ENCODE results near the gene VPS36. TPM values are rescaled to one million over a fixed set of nuclear protein-coding genes. Genes with fewer than 3 reads are reported as not detected.
"Not testable (repeated sequence)": the region's sequence is repeated elsewhere in the genome, so short reads cannot be mapped to it uniquely, and the experiment has no call there.

VPS36 gene
- total RNA-seq, 2 donors from 2014 or later: 24.0 to 37.6 TPM

GRCh38 chr13:52408071-52408658, 42.3 kb downstream of the VPS36 start:
- not testable (repeated sequence) for H3K4me3 Mint-ChIP-seq; ATAC-seq (replicated peaks); H3K27ac Mint-ChIP-seq; H3K27me3 Mint-ChIP-seq; H3K9me3 Mint-ChIP-seq; H3K4me1 Mint-ChIP-seq
- peaks cover 25% of the 10 kb centered on the region for H3K36me3 Mint-ChIP-seq (ENCODE audit: low read depth)

GRCh38 chr13:52407436-52407835, 43.0 kb downstream of the VPS36 start:
- not testable (repeated sequence) for H3K4me3 Mint-ChIP-seq; H3K27ac Mint-ChIP-seq; H3K9me3 Mint-ChIP-seq; H3K4me1 Mint-ChIP-seq; ATAC-seq (replicated peaks)
- Mint-ChIP-seq H3K27me3 (peaks cover 12% of the 10 kb centered on the region), H3K36me3 (ENCODE audit: low read depth) (peaks cover 18% of the 10 kb centered on the region)

- H3K27ac Mint-ChIP-seq: no peak overlapping the region
- H3K9me3 Mint-ChIP-seq: no peaks in the 10 kb centered on the region
- H3K4me1 Mint-ChIP-seq: peaks cover under 1% of the 10 kb centered on the region
Measured at GRCh38 chr13:52406629-52407028, 43.8 kb downstream of the VPS36 start.

GRCh38 chr13:52405767-52406494, 44.5 kb downstream of the VPS36 start, which contains the start of gene THSD1:
Gene THSD1 (minus strand): TSS chr13:52406172. CDS start chr13:52402600, 3,572 bp downstream.
- peaks cover 12% of the 10 kb centered on the region for H3K27me3 Mint-ChIP-seq
- peak within 1 kb of the TSS; percentile 62 for H3K4me3 Mint-ChIP-seq
- peak; percentile 52 for ATAC-seq (replicated peaks)
- no peaks in the 10 kb centered on the region for H3K9me3 Mint-ChIP-seq
- no peak within 1 kb of the TSS for H3K27ac Mint-ChIP-seq
- no peaks in the 10 kb centered on the region for H3K4me1 Mint-ChIP-seq
- peaks cover 5% of the 10 kb centered on the region for H3K36me3 Mint-ChIP-seq (ENCODE audit: low read depth)

More at GRCh38 chr13:52406629-52407028, 43.8 kb downstream of the VPS36 start:
- H3K27me3 Mint-ChIP-seq: peaks cover 12% of the 10 kb centered on the region
- H3K4me3 Mint-ChIP-seq: peak overlapping the region; percentile 62
- H3K36me3 Mint-ChIP-seq (ENCODE audit: low read depth): peaks cover 10% of the 10 kb centered on the region
- no peak for ATAC-seq (replicated peaks)

GRCh38 chr13:52405369-52405766, 45.1 kb downstream of the VPS36 start:
- peaks cover 12% of the 10 kb centered on the region for H3K27me3 Mint-ChIP-seq
- no peaks in the 10 kb centered on the region for H3K9me3 Mint-ChIP-seq
- no peak overlapping the region for H3K27ac Mint-ChIP-seq
- H3K4me1 Mint-ChIP-seq: no peaks in the 10 kb centered on the region
- ATAC-seq (replicated peaks): no peak
- H3K4me3 Mint-ChIP-seq: peak overlapping the region; percentile 62
- H3K36me3 Mint-ChIP-seq (ENCODE audit: low read depth): no peaks in the 10 kb centered on the region

- Mint-ChIP-seq H3K27ac (no peak overlapping the region), H3K4me3 (no peak overlapping the region), H3K4me1 (no peaks in the 10 kb centered on the region), H3K27me3 (peaks cover 24% of the 10 kb centered on the region), H3K9me3 (no peaks in the 10 kb centered on the region), H3K36me3 (ENCODE audit: low read depth) (no peaks in the 10 kb centered on the region)
- ATAC-seq (replicated peaks): no peak
Measured at GRCh38 chr13:52399708-52400107, 50.7 kb downstream of the VPS36 start.

- no peak for ATAC-seq (replicated peaks)
- no peak overlapping the region for H3K27ac Mint-ChIP-seq
- no peak overlapping the region for H3K4me3 Mint-ChIP-seq
- H3K9me3 Mint-ChIP-seq: no peaks in the 10 kb centered on the region
- H3K36me3 Mint-ChIP-seq (ENCODE audit: low read depth): no peaks in the 10 kb centered on the region
- no peaks in the 10 kb centered on the region for H3K4me1 Mint-ChIP-seq
- peaks cover 22% of the 10 kb centered on the region for H3K27me3 Mint-ChIP-seq
Measured at GRCh38 chr13:52399046-52399445, 51.4 kb downstream of the VPS36 start.

- peaks cover 18% of the 10 kb centered on the region for H3K27me3 Mint-ChIP-seq
- H3K9me3 Mint-ChIP-seq: no peaks in the 10 kb centered on the region
- no peaks in the 10 kb centered on the region for H3K4me1 Mint-ChIP-seq
- no peak for ATAC-seq (replicated peaks)
- no peak overlapping the region for H3K27ac Mint-ChIP-seq
- H3K4me3 Mint-ChIP-seq: no peak overlapping the region
- H3K36me3 Mint-ChIP-seq (ENCODE audit: low read depth): no peaks in the 10 kb centered on the region
Measured at GRCh38 chr13:52395704-52396103, 54.7 kb downstream of the VPS36 start.

GRCh38 chr13:52394586-52394985, 55.8 kb downstream of the VPS36 start:
- no peaks in the 10 kb centered on the region for H3K4me1 Mint-ChIP-seq
- H3K27me3 Mint-ChIP-seq: peaks cover 15% of the 10 kb centered on the region
- no peak overlapping the region for H3K27ac Mint-ChIP-seq
- no peaks in the 10 kb centered on the region for H3K36me3 Mint-ChIP-seq (ENCODE audit: low read depth)
- no peak for ATAC-seq (replicated peaks)
- H3K4me3 Mint-ChIP-seq: no peak overlapping the region
- H3K9me3 Mint-ChIP-seq: no peaks in the 10 kb centered on the region

- Mint-ChIP-seq H3K27me3 (peaks cover 15% of the 10 kb centered on the region), H3K27ac (no peak overlapping the region), H3K36me3 (ENCODE audit: low read depth) (no peaks in the 10 kb centered on the region)
Measured at GRCh38 chr13:52393572-52394357, 56.7 kb downstream of the VPS36 start.

GRCh38 chr13:52387721-52388120, 62.7 kb downstream of the VPS36 start:
- Mint-ChIP-seq H3K9me3 (no peaks in the 10 kb centered on the region), H3K27me3 (no peaks in the 10 kb centered on the region), H3K36me3 (ENCODE audit: low read depth) (no peaks in the 10 kb centered on the region), H3K4me3 (no peak overlapping the region), H3K4me1 (no peaks in the 10 kb centered on the region), H3K27ac (no peak overlapping the region)
- ATAC-seq (replicated peaks): no peak

More at GRCh38 chr13:52393572-52394357, 56.7 kb downstream of the VPS36 start:
- H3K4me1 Mint-ChIP-seq: no peaks in the 10 kb centered on the region
- H3K9me3 Mint-ChIP-seq: no peaks in the 10 kb centered on the region
- no peak overlapping the region for H3K4me3 Mint-ChIP-seq
- ATAC-seq (replicated peaks): no peak

- Mint-ChIP-seq H3K27ac (no peak overlapping the region), H3K4me3 (no peak overlapping the region), H3K9me3 (no peaks in the 10 kb centered on the region), H3K36me3 (ENCODE audit: low read depth) (no peaks in the 10 kb centered on the region), H3K4me1 (no peaks in the 10 kb centered on the region), H3K27me3 (no peaks in the 10 kb centered on the region)
- no peak for ATAC-seq (replicated peaks)
Measured at GRCh38 chr13:52385870-52386269, 64.6 kb downstream of the VPS36 start.

GRCh38 chr13:52383366-52383765, 67.1 kb downstream of the VPS36 start:
- Mint-ChIP-seq H3K4me3 (no peak overlapping the region), H3K4me1 (no peaks in the 10 kb centered on the region), H3K9me3 (no peaks in the 10 kb centered on the region), H3K27ac (no peak overlapping the region), H3K27me3 (no peaks in the 10 kb centered on the region), H3K36me3 (ENCODE audit: low read depth) (no peaks in the 10 kb centered on the region)
- ATAC-seq (replicated peaks): no peak

- Mint-ChIP-seq H3K4me3 (no peak overlapping the region), H3K27ac (no peak overlapping the region), H3K27me3 (no peaks in the 10 kb centered on the region), H3K36me3 (ENCODE audit: low read depth) (no peaks in the 10 kb centered on the region), H3K9me3 (no peaks in the 10 kb centered on the region), H3K4me1 (no peaks in the 10 kb centered on the region)
- no peak for ATAC-seq (replicated peaks)
Measured at GRCh38 chr13:52378312-52378711, 72.1 kb downstream of the VPS36 start.

- Mint-ChIP-seq H3K36me3 (ENCODE audit: low read depth) (no peaks in the 10 kb centered on the region), H3K27ac (no peak overlapping the region), H3K4me1 (no peaks in the 10 kb centered on the region), H3K27me3 (no peaks in the 10 kb centered on the region), H3K4me3 (no peak overlapping the region), H3K9me3 (no peaks in the 10 kb centered on the region)
- ATAC-seq (replicated peaks): no peak
Measured at GRCh38 chr13:52377898-52378297, 72.5 kb downstream of the VPS36 start.

Measured in activated T-helper 17 cell treated with anti-CD3 and anti-CD28 coated beads, Interleukin-2, amount 50 U/mL, for 72 hours (primary cell).